Dedifferentiated amniotic fluid mesenchymal stem cell (primary cell): ENCODE measurements around the gene RAI1.
"Not testable (repeated sequence)": the region's sequence is repeated elsewhere in the genome, so short reads cannot be mapped to it uniquely, and the experiment has no call there.

Experiments used
- DNase-seq: peaks from one replicate; pipeline ENCODE4 v3.0.0-alpha.2; 2016; ENCODE audit errors: extremely low spot score

The RAI1 gene

GRCh38 chr17:17663160-17664063, 17.8 kb upstream of the RAI1 start:
- peak; percentile 85 for DNase-seq

- DNase-seq, result no peak
Observed at GRCh38 chr17:17664064-17664452, 17.2 kb upstream of the RAI1 start.

DNA sequence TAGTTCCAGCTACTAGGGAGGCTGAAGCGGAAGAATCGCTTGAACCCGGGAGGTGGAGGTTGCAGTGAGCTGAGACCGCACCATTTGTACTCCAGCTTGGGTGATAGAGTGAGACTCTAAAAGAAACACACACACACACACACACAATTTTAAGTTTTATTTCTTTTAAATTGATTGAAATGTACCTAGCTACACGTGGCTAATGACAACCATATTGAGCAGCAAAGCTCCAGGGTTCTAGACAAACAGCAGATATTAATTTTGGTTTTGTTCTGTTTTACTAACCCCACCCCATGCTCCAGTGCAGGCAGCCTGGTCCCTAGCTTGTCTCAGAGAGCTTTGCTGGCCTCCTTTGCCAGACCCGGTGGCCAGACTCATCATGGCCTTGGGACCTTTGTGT, 16.0 kb upstream of the RAI1 start:
- DNase-seq, result no peak

- no peak for DNase-seq
Observed at GRCh38 chr17:17666111-17666714, 15.0 kb upstream of the RAI1 start.

DNA sequence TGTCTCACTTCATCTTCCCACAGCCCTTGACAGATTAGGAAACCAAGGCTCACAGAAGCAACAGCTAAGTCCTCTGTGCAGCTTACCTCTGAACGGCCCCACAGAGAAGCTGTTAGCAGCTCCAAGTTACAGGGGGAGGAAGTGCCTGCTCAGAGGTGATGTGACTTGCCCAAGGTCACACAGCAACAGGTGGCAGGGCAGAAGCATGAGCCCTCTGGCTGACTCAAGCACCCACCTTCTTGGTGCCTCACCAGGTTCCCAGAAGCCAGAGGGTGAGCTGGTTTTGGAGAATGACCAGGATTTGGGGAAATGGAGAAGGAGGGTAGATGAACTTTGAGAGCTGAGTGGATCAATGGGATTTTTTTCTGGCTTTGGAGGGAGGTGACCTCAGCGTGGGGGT, 14.0 kb upstream of the RAI1 start:
- DNase-seq, result no peak

GRCh38 chr17:17667947-17668346, 13.3 kb upstream of the RAI1 start:
- DNase-seq, result no peak

DNA sequence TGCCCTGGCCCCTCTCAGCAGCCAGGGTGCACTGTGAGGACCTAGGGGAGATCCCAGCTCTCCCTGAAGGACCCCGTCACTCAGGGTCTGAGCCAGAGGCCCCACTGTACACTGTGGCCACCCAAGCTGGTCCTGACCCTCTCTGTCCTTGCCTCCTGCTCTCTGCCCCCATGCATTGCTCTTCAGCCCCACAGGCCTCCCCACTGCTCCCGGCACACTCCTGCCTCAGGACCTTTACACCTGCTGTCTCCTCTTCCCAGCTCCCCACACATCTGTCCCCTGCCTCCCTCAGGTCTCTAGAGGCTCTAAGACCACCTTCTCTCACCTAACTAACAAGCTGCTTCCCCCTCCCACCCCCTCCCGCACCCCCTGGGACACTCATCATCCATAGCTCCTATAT, 12.9 kb upstream of the RAI1 start:
- DNase-seq, result no peak

DNA sequence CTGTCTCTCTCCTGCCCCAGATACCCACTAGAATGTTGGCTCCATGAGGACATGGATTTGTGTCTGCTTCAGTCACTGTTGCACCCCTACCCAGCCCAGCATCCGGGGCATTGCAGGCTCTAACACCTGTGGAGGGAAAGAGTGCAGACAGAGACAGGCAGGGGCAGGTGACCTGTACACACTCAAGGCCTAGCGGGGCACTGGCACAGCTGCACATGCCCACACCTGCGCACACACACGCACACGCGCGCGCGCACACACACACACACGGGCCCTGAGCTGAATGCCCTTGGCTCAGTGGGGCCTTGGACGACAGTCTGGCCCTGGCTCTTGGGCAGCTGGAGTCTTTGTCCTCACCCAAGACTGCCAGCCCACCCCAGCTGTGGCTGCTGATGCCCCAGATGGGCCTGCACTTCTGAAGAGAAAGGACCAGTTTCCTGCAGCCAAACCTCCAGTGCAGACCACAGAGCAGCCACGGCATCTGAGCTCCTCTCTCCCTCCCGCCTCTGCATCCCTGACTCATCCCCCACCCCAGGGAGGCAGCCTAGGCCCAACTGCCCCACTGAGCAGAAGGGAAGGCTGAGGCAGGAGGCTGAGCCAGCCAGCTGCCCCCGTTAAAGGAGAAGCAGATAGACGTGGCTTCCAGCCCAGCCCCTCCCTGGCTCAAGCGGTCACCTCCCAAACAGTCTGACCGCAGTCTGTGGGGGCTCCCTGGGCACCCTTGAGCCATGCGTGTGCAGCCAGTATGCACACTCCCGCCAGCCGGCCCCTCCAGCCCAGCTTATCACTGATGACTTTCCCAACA, 12.3 kb upstream of the RAI1 start:
- DNase-seq, result no peak

GRCh38 chr17:17669580-17670235, 11.6 kb upstream of the RAI1 start:
- DNase-seq, result no peak

GRCh38 chr17:17670701-17671305, 10.5 kb upstream of the RAI1 start:
- DNase-seq, result no peak

- DNase-seq, result no peak
Observed at GRCh38 chr17:17671369-17672129, 9.7 kb upstream of the RAI1 start.

- no peak for DNase-seq
Observed at GRCh38 chr17:17672453-17673368, 8.5 kb upstream of the RAI1 start.

DNA sequence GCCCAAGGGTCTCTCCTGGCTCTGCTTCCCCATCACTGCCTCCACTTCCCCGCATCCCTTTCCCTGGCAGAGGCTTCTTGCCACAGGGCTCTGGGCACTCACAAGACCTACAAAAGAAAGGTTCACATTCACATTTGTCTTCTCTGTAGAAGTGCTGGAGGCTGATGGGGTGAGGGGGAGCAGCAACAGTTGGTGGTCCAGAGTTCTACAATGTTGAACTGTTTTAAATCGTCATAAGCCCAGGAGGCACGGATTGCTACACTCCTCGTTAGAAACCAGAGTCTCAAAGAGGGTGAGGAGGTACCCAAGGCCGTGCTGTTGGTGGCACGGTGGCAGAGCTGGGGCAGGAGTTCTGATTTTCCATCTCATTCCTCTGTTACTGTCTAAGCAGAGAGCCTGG, 5.8 kb upstream of the RAI1 start:
- DNase-seq, result no peak

GRCh38 chr17:17675925-17676534, 5.2 kb upstream of the RAI1 start:
- DNase-seq, result no peak

- DNase-seq, result no peak
Observed at GRCh38 chr17:17676752-17677151, 4.5 kb upstream of the RAI1 start.

GRCh38 chr17:17677299-17678040, 3.8 kb upstream of the RAI1 start:
- no peak for DNase-seq

DNA sequence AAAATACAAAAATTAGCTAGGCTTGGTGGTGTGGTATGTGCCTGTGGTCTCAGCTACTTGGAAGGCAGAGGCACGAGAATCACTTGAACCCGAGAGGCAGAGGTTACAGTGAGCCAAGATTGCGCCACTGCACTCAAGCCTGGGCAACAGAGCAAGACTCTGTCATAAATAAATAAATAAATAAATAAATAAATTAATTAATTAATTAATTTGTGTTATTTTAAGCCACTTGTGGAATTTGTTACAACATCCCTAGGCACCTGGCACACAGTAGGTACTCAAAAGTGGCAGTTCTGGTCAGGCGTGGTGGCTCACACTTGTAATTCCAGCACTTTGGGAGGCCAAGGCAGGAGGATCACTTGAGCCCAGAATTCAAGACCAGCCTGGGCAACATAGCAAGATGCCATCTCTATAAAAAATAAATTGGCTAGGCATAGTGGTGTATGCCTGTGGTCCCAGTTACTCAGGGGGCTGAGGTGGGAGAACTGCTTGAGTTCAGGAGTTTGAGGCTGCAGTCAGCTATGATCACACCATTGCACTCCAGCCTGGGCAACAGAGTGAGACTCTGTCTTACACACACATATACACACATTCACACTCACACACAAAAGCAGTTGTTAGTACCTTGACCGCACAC, 3.1 kb upstream of the RAI1 start:
- not testable (repeated sequence) for DNase-seq

DNA sequence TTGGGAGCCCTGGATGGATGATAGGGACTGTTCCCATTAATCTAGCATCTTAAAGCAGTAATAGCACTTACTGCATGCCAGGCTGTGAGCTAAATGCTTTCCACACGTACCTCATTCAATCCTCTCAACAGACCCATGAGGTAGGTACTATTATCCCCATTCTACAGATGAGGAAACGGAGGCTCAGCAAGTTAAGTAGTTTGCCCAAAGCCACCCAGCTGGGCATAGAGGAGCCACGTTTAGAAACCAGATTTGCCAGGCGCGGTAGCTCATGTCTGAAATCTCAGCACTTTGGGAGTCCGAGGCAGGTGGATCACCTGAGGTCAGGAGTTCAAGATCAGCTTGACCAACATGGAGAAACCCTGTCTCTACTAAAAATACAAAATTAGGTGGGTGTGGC, 2.0 kb upstream of the RAI1 start:
- no peak for DNase-seq
